Measurements from ENCODE around the gene DRAM1.

GRCh38 chr12:101925935-101926334 is 48.6 kb downstream of the DRAM1 start:
- TF ChIP-seq, protein P1, sequence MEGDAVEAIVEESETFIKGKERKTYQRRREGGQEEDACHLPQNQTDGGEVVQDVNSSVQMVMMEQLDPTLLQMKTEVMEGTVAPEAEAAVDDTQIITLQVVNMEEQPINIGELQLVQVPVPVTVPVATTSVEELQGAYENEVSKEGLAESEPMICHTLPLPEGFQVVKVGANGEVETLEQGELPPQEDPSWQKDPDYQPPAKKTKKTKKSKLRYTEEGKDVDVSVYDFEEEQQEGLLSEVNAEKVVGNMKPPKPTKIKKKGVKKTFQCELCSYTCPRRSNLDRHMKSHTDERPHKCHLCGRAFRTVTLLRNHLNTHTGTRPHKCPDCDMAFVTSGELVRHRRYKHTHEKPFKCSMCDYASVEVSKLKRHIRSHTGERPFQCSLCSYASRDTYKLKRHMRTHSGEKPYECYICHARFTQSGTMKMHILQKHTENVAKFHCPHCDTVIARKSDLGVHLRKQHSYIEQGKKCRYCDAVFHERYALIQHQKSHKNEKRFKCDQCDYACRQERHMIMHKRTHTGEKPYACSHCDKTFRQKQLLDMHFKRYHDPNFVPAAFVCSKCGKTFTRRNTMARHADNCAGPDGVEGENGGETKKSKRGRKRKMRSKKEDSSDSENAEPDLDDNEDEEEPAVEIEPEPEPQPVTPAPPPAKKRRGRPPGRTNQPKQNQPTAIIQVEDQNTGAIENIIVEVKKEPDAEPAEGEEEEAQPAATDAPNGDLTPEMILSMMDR (IDR thresholded peaks at IDR 0.05) = no peak
- TF ChIP-seq POLR2AphosphoS5 (IDR thresholded peaks at IDR 0.05) (no peak), POLR2A (IDR thresholded peaks at IDR 0.05; ENCODE audit: low read depth) (no peak), EP300 (IDR thresholded peaks at IDR 0.05) (no peak)
